ENCODE data around the gene FGF21. TPM values are rescaled to one million over a fixed set of nuclear protein-coding genes. Genes with fewer than 3 reads are reported as not detected.

Gene FGF21
- total RNA-seq, 1 donor from 2014 or later: not detected

DNA sequence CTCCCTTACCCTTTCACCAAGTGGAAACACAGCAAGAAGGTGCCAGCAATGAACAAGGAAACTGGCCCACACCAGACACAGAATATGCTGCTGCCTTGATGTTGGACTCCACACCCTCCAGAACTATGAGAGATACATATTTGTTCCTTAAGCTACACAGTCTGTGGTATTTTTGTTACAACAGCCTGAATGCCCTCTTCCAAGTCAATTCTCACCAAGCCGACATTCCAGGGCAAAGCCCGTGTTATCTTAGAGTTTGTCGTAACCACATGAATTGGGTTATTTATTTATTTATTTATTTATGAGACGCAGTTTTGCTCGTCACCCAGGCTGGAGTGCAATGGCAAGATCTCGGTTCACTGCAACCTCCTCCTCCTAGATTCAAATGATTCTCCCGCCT is 14.9 kb downstream of the FGF21 start:
- Mint-ChIP-seq H3K36me3 (ENCODE audit: insufficient read depth) (no peaks in the 10 kb centered on the region), H3K4me1 (ENCODE audit: low read depth) (no peaks in the 10 kb centered on the region), H3K27ac (no peak overlapping the region), H3K9me3 (ENCODE audit: low read depth) (no peaks in the 10 kb centered on the region), H3K4me3 (ENCODE audit: low read depth) (no peak overlapping the region), H3K27me3 (peaks cover 12% of the 10 kb centered on the region)
- TF ChIP-seq, protein P1, sequence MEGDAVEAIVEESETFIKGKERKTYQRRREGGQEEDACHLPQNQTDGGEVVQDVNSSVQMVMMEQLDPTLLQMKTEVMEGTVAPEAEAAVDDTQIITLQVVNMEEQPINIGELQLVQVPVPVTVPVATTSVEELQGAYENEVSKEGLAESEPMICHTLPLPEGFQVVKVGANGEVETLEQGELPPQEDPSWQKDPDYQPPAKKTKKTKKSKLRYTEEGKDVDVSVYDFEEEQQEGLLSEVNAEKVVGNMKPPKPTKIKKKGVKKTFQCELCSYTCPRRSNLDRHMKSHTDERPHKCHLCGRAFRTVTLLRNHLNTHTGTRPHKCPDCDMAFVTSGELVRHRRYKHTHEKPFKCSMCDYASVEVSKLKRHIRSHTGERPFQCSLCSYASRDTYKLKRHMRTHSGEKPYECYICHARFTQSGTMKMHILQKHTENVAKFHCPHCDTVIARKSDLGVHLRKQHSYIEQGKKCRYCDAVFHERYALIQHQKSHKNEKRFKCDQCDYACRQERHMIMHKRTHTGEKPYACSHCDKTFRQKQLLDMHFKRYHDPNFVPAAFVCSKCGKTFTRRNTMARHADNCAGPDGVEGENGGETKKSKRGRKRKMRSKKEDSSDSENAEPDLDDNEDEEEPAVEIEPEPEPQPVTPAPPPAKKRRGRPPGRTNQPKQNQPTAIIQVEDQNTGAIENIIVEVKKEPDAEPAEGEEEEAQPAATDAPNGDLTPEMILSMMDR (IDR thresholded peaks at IDR 0.05; ENCODE audit: unreplicated experiment): no peak
- no peak for DNase-seq (ENCODE audit: low spot score, unreplicated experiment)

DNA sequence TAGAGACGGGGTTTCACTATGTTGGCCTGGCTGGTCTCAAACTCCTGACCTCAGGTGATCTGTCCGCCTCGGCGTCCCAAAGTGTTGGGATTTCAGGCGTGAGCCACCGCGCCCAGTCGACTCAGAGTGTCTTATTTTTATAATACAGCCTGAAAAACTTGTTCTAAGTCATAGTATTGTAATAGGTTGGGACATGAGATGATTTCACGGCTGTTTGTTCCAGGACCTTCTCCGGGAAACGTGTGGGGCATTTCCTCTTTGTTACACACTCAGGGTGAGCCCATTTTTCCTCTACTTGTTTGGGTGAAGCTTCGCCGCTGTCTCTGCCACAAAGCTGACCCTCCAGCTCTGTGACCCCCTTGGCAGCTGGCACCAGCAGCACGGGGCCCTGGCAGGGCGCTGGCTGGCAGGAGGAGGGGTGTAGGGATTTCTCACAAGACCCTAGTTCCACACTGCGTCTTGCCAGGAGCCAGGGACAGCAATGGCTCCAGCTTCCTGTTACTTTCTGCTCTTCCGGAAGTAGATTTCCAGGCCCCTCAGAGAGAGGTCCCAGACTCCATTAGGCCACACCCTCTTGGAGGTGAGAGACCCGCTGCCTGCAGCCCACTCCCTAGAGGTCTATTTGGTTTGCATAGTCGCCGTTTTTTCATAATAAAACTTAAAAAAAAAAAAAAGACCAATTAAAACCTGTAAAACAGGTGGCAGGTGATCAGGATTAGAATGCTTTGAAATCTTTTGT is 15.6 kb downstream of the FGF21 start:
- DNase-seq (ENCODE audit: low spot score, unreplicated experiment): no peak
- H3K27me3 Mint-ChIP-seq: peaks cover 8% of the 10 kb centered on the region
- H3K9me3 Mint-ChIP-seq (ENCODE audit: low read depth): no peaks in the 10 kb centered on the region
- no peaks in the 10 kb centered on the region for H3K36me3 Mint-ChIP-seq (ENCODE audit: insufficient read depth)
- H3K4me1 Mint-ChIP-seq (ENCODE audit: low read depth): no peaks in the 10 kb centered on the region
- no peak overlapping the region for H3K4me3 Mint-ChIP-seq (ENCODE audit: low read depth)
- no peak overlapping the region for H3K27ac Mint-ChIP-seq
- TF ChIP-seq, protein P1 (IDR thresholded peaks at IDR 0.05; ENCODE audit: unreplicated experiment): no peak

- TF ChIP-seq, protein P1 (IDR thresholded peaks at IDR 0.05; ENCODE audit: unreplicated experiment): no peak
- H3K36me3 Mint-ChIP-seq (ENCODE audit: insufficient read depth): no peaks in the 10 kb centered on the region
- no peaks in the 10 kb centered on the region for H3K4me1 Mint-ChIP-seq (ENCODE audit: low read depth)
- H3K27me3 Mint-ChIP-seq: peaks cover 7% of the 10 kb centered on the region
- no peak overlapping the region for H3K4me3 Mint-ChIP-seq (ENCODE audit: low read depth)
- DNase-seq (ENCODE audit: low spot score, unreplicated experiment): no peak
- H3K27ac Mint-ChIP-seq: no peak overlapping the region
- H3K9me3 Mint-ChIP-seq (ENCODE audit: low read depth): no peaks in the 10 kb centered on the region
Measured at GRCh38 chr19:48772503-48772953, 17.2 kb downstream of the FGF21 start.

DNA sequence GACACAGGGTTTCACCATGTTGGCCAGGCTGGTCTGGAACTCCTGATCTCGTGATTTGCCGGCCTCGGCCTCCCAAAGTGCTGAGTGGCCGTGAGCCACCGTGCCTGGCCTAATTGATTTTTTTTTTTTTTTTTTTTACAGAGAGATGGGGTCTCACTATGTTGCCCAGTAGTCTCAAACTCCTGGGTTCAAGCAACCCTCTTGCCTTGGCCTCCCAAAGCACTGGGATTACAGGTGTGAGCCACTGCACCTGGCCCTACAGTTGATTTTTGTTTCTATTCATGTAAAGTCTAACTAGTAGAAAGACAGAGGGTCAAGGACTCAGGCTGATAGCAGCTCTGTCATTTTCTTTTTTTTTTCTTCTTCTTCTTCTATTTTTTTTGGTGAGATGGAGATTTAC is 21.8 kb downstream of the FGF21 start:
- Mint-ChIP-seq H3K4me3 (ENCODE audit: low read depth) (no peak overlapping the region), H3K9me3 (ENCODE audit: low read depth) (no peaks in the 10 kb centered on the region), H3K27ac (no peak overlapping the region), H3K27me3 (peaks cover 3% of the 10 kb centered on the region), H3K36me3 (ENCODE audit: insufficient read depth) (no peaks in the 10 kb centered on the region), H3K4me1 (ENCODE audit: low read depth) (peaks cover 8% of the 10 kb centered on the region)
- DNase-seq (ENCODE audit: low spot score, unreplicated experiment): no peak
- TF ChIP-seq, protein P1 (IDR thresholded peaks at IDR 0.05; ENCODE audit: unreplicated experiment): no peak

DNA sequence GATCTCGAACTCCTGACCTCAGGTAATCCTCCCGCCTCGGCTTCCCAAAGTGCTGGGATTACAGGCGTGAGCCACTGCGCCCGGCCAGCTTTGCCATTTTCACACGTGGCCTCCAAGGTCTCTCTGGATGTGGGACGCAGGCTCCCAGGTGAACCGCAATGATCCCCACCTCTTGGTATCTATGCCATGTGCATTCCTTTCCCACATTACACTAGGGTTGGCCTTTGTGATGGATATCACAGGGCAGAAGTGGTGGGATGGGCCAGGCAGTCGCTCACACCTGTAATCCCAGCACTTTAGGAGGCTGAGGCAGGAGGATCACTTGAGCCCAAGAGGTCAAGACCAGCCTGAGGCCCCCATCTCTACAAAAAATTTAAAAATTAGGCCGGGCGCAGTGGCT is 22.4 kb downstream of the FGF21 start:
- TF ChIP-seq, protein P1 (IDR thresholded peaks at IDR 0.05; ENCODE audit: unreplicated experiment): no peak
- H3K9me3 Mint-ChIP-seq (ENCODE audit: low read depth): no peaks in the 10 kb centered on the region
- peaks cover 10% of the 10 kb centered on the region for H3K4me1 Mint-ChIP-seq (ENCODE audit: low read depth)
- no peak for DNase-seq (ENCODE audit: low spot score, unreplicated experiment)
- peaks cover under 1% of the 10 kb centered on the region for H3K27me3 Mint-ChIP-seq
- H3K27ac Mint-ChIP-seq: no peak overlapping the region
- H3K36me3 Mint-ChIP-seq (ENCODE audit: insufficient read depth): no peaks in the 10 kb centered on the region
- no peak overlapping the region for H3K4me3 Mint-ChIP-seq (ENCODE audit: low read depth)
